Heart left ventricle (tissue), 16 donors: ENCODE measurements around the gene GALNT14. TPM values are rescaled to one million over a fixed set of nuclear protein-coding genes. Genes with fewer than 3 reads are reported as not detected.

Source experiments
- ATAC-seq, 4 donors: fragments of 200-7000 bp; cut with Tn5 transposase; one replicate each; pipeline ENCODE4 v1.9.1; 2020 to 2022; ENCODE audit warnings: moderate library complexity in 4 of 4, mild to moderate bottlenecking in 3 of 4, moderate number of reproducible peaks in 1 of 4
- DNase-seq, 5 donors: peaks; one replicate each; pipeline ENCODE4 v3.0.0-alpha.2; 2020
- H3K27ac ChIP-seq, 12 donors: fragments of 200-600 bp; sonication (generic) in 4 of 12; one replicate each; pipeline versions ENCODE4 v1.5.0 to v1.8.0; 2016 to 2022; ENCODE audit warnings: mild to moderate bottlenecking in 2 of 12
- H3K27me3 ChIP-seq, 9 donors: fragments of 200-600 bp; sonication (generic) in 2 of 9; one replicate each; pipeline versions ENCODE4 v1.5.1 to v1.8.0; 2016 to 2022; ENCODE audit warnings: mild to moderate bottlenecking in 3 of 9
- H3K36me3 ChIP-seq, 9 donors: fragments of 200-600 bp; sonication (generic) in 2 of 9; one replicate each; pipeline versions ENCODE4 v1.5.0 to v1.8.0; 2018 to 2022; ENCODE audit warnings: mild to moderate bottlenecking in 2 of 9
- H3K4me1 ChIP-seq, 12 donors: fragments of 200-600 bp; sonication (generic) in 4 of 12; one replicate each; pipeline versions ENCODE4 v1.5.0 to v1.8.0; 2016 to 2022; ENCODE audit warnings: mild to moderate bottlenecking in 3 of 12
- H3K4me3 ChIP-seq, 12 donors: fragments of 200-600 bp; sonication (generic) in 4 of 12; one replicate each; pipeline versions ENCODE4 v1.5.0 to v1.8.0; 2017 to 2022; ENCODE audit warnings: mild to moderate bottlenecking in 9 of 12, moderate library complexity in 4 of 12
- H3K9me3 ChIP-seq, 12 donors: fragments of 200-600 bp; sonication (generic) in 4 of 12; one replicate each; pipeline versions ENCODE4 v1.5.0 to v1.8.0; 2016 to 2022; ENCODE audit warnings: mild to moderate bottlenecking in 1 of 12
- POLR2A ChIP-seq, 2 donors: fragments of 450-650 bp; IDR thresholded peaks; one replicate each; pipeline ENCODE4 v1.6.1; 2017; ENCODE audit warnings: antibody characterized with exemption in 2 of 2, mild to moderate bottlenecking in 2 of 2, moderate library complexity in 2 of 2
- WGBS, 4 donors: extraction: QIAGEN DNeasy Blood & Tissue Kit in 2 of 4; methylation state at CpG; one replicate each; pipeline versions ENCODE4 v1.1.5 to v1.1.7; 2013 to 2018; 5-methylcytosine and 5-hydroxymethylcytosine counted together
- intact Hi-C, 10 donors: fragments of 100-400 bp; cut with DNase I; formaldehyde crosslinking; loops; one replicate each; pipeline versions ENCODE4 v1.11.1 to v1.14.2; 2022
- polyA plus RNA-seq, 2 donors: library from polyadenylated mRNA; stranded (reverse); fragments of 200-250 nt; gene quantifications; one replicate each; pipeline ENCODE4 v1.2.3, GENCODE V29; 2013
- total RNA-seq, 9 donors: library from RNA; depleted of rRNA in 2 of 9; stranded (reverse); fragments of >200 nt in 2 of 9; fragmentation: NEBNext Ultra II Directional in 3 of 9; extraction: Animal tissue kit (Norgen Biotek cat#: 25700) in 3 of 9; gene quantifications; one replicate each; pipeline versions ENCODE4 v1.1.0 to v1.2.4, GENCODE V29; 2016 to 2023
- TF ChIP-seq, protein P1 (sequence below), 12 donors: fragments of 200-600 bp; sonication (generic) in 4 of 12; IDR thresholded peaks; one replicate each; pipeline versions ENCODE4 v1.5.0 to v1.8.0; 2018 to 2022; ENCODE audit warnings: antibody characterized with exemption in 12 of 12, mild to moderate bottlenecking in 5 of 12
- donor health status: ischemic (EF 13 %, LVEDD 7.1; RV severe dilation, severe dysfunction).
- donor health status: healthy with polysubstance abuse.
- donor health status: DM: no; HTN: yes; CAD: no.
- donor health status: DM: no; HTN: no; CAD: no.
- donor health status: ischemic (EF 25% LVEDD 6.9; RV normal size, moderate dysfunction).
- donor health status: ischemic (EF 25% LVEDD 5.7; RV mildly dilated, moderate dysfunction).
- donor health status: healthy.
- donor health status: DM: yes; HTN: yes; CAD: no.
- donor health status: ischemic (EF 35%, LVEDD 5.7; RV mildly dilated, moderate dysfunction).
- donor health status: nonischemic (EF 11% LVEDD 7.7; RV severe dilation, severe dysfunction).
- donor health status: DM: yes; HTN: yes; CAD: no.
- donor health status: PGD.
- donor health status: ischemic (EF 29% LVEDD 5.4; RV normal size, mild dysfunction).
- donor health status: nonischemic (EF 23%, LVEDD 6.1; RV moderate dilation, normal function).

The GALNT14 gene
- total and polyA plus RNA-seq, 11 donors = 0.29 to 2.4 (median 1.0) TPM; not detected in 2

- no peaks in the 10 kb centered on the region for H3K36me3 ChIP-seq
- TF ChIP-seq, protein P1, sequence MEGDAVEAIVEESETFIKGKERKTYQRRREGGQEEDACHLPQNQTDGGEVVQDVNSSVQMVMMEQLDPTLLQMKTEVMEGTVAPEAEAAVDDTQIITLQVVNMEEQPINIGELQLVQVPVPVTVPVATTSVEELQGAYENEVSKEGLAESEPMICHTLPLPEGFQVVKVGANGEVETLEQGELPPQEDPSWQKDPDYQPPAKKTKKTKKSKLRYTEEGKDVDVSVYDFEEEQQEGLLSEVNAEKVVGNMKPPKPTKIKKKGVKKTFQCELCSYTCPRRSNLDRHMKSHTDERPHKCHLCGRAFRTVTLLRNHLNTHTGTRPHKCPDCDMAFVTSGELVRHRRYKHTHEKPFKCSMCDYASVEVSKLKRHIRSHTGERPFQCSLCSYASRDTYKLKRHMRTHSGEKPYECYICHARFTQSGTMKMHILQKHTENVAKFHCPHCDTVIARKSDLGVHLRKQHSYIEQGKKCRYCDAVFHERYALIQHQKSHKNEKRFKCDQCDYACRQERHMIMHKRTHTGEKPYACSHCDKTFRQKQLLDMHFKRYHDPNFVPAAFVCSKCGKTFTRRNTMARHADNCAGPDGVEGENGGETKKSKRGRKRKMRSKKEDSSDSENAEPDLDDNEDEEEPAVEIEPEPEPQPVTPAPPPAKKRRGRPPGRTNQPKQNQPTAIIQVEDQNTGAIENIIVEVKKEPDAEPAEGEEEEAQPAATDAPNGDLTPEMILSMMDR (IDR thresholded peaks at IDR 0.05) = no peak
- TF ChIP-seq POLR2A (IDR thresholded peaks at IDR 0.05) = no peak
- H3K4me3 ChIP-seq = no peak overlapping the region
- intact Hi-C loops = no loop called here
- DNase-seq (no peak), ATAC-seq (peak in 1 of 4 donors; percentile 50)
- peak overlapping the region in 3 of 12 donors; percentile 5 to 43 (median 26) for H3K27ac ChIP-seq
- no peaks in the 10 kb centered on the region for H3K27me3 ChIP-seq
- H3K9me3 ChIP-seq = no peaks in the 10 kb centered on the region
- WGBS, 4 donors = 66 to 71% (median 67%) methylated on average over 7 of the region's 7 CpGs
- H3K4me1 ChIP-seq = peaks cover 0 to 15% (median 3%) of the 10 kb centered on the region in 12 donors
These were observed 83.3 kb downstream of the GALNT14 start for GRCh38 chr2:31054842-31055388.

DNA sequence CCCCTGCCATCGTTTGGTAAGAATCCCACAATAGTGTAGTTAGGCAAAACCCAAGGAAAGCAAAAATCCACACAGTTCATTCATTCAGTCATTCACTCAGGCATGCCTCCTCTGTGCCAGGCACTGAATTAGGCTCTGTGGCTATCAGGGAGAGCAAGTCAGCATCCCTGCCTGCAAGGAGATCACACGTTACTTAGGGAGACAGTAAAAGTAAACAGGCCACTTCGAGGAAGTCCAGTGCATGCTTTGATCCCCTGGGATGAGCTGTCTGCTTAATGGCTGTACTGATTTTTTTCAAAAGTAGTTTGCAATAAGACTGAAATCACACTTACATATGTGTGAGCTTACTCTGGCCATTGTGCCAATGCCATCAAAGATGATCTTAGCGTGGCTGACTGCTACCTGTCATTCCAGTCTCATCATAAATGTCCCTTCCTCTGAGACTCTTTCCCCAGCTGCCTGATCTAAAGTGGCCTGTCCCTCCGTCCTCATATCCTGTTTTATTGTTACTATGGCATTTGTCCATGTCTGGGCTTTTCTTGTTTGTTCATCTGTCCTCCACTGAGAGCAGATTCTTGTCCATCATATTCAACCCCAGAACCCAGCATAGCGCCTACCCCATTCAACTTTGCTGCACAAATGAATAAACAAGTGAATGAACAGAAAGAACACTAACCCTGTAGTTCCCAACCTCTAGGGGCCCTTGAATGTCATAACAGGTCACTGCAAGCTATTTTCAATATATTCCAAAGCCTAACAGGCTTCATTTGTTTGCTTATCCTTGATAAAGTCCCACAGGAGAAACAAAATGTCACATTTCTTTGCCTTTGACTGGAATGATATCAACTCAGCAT lies 84.1 kb downstream of the GALNT14 start:
- peak in 3 of 4 donors; percentile 37 to 58 (median 48) for ATAC-seq
- 57 to 70% (median 65%) methylated on average over 6 of the region's 6 CpGs for WGBS, 4 donors

DNA sequence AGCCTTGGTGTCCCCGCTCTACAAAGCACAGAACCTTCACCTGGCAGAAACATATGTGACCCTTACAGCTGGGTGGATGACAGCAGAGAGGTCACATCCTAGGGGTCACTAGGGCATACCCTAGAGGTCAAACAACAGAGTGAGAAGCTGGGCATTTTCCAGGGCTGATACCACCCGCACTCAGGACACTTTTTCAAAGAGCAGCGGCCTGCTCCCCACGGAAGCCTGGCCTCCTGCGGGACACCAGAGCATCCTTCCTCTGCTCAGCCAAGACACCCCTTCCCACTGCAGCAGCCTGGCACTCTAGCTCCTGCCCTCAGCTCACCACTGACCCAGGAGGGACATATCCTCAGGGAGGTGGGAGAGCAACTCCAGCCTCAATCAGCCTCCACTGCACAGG lies 86.0 kb downstream of the GALNT14 start:
- DNase-seq (no peak), ATAC-seq (no peak)
- intact Hi-C loops = no loop called here
- H3K27me3 ChIP-seq = no peaks in the 10 kb centered on the region
- TF ChIP-seq, protein P1 (IDR thresholded peaks at IDR 0.05) = no peak
- TF ChIP-seq POLR2A (IDR thresholded peaks at IDR 0.05) = no peak
- H3K9me3 ChIP-seq = no peaks in the 10 kb centered on the region
- peaks cover 0 to 15% (median 3%) of the 10 kb centered on the region in 12 donors for H3K4me1 ChIP-seq
- no peaks in the 10 kb centered on the region for H3K36me3 ChIP-seq
- no peak overlapping the region for H3K27ac ChIP-seq
- 79 to 100% (median 90%) methylated on average over 2 to 5 of the region's 5 CpGs for WGBS, 4 donors
- no peak overlapping the region for H3K4me3 ChIP-seq

More for the DNA sequence above, 84.1 kb downstream of the GALNT14 start:
- Histone ChIP-seq H3K27me3 (no peaks in the 10 kb centered on the region), H3K27ac (peak overlapping the region in 1 of 12 donors; percentile 40), H3K4me1 (peaks cover 0 to 15% (median 3%) of the 10 kb centered on the region in 12 donors), H3K9me3 (no peaks in the 10 kb centered on the region), H3K4me3 (no peak overlapping the region), H3K36me3 (no peaks in the 10 kb centered on the region)
- no peak for TF ChIP-seq POLR2A (IDR thresholded peaks at IDR 0.05)
- TF ChIP-seq, protein P1 (IDR thresholded peaks at IDR 0.05) = no peak
- intact Hi-C loops = no loop called here
- no peak for DNase-seq
